ENCODE data around the gene AP5B1. TPM values are rescaled to one million over a fixed set of nuclear protein-coding genes. Genes with fewer than 3 reads are reported as not detected.

Gene AP5B1
- total RNA-seq = 19.0 and 21.0 TPM in 2 replicates
- long read RNA-seq, partial matches to known transcripts = 0 of 2 reads
- long read RNA-seq, other reads (novel, unspliced or antisense) = 2 of 2 reads

- H3K4me1 Mint-ChIP-seq (ENCODE audit: unreplicated experiment) = peaks cover 11% of the 10 kb centered on the region
- peaks cover 9% of the 10 kb centered on the region for H3K36me3 Mint-ChIP-seq (ENCODE audit: unreplicated experiment)
- H3K27ac Mint-ChIP-seq (ENCODE audit: unreplicated experiment) = peak within 1 kb of the TSS; percentile 84
- H3K27me3 Mint-ChIP-seq (ENCODE audit: unreplicated experiment) = peaks cover 17% of the 10 kb centered on the region
- DNase-seq (ENCODE audit: extremely low spot score, unreplicated experiment) = no peak
- H3K9me3 Mint-ChIP-seq (ENCODE audit: unreplicated experiment) = no peaks in the 10 kb centered on the region
- TF ChIP-seq CTCF (IDR thresholded peaks at IDR 0.05) = no peak
- peak within 1 kb of the TSS; percentile 87 for H3K4me3 Mint-ChIP-seq (ENCODE audit: unreplicated experiment)
These were observed at the start of gene AP5B1 for GRCh38 chr11:65780770-65781151. Gene AP5B1, minus strand, starts transcription at chr11:65780976. Its CDS starts 385 bp downstream, at chr11:65780591.

- Mint-ChIP-seq H3K27ac (ENCODE audit: unreplicated experiment) (no peak overlapping the region), H3K4me1 (ENCODE audit: unreplicated experiment) (peaks cover 5% of the 10 kb centered on the region), H3K4me3 (ENCODE audit: unreplicated experiment) (no peak overlapping the region), H3K27me3 (ENCODE audit: unreplicated experiment) (peaks cover 22% of the 10 kb centered on the region), H3K9me3 (ENCODE audit: unreplicated experiment) (no peaks in the 10 kb centered on the region), H3K36me3 (ENCODE audit: unreplicated experiment) (no peaks in the 10 kb centered on the region)
- no peak for DNase-seq (ENCODE audit: extremely low spot score, unreplicated experiment)
- TF ChIP-seq CTCF (IDR thresholded peaks at IDR 0.05) = no peak
These were observed 48.7 kb upstream of the AP5B1 start for GRCh38 chr11:65829459-65829858.

- Mint-ChIP-seq H3K9me3 (ENCODE audit: unreplicated experiment) (no peaks in the 10 kb centered on the region), H3K36me3 (ENCODE audit: unreplicated experiment) (no peaks in the 10 kb centered on the region), H3K27me3 (ENCODE audit: unreplicated experiment) (peaks cover 14% of the 10 kb centered on the region), H3K4me1 (ENCODE audit: unreplicated experiment) (no peaks in the 10 kb centered on the region), H3K27ac (ENCODE audit: unreplicated experiment) (no peak overlapping the region), H3K4me3 (ENCODE audit: unreplicated experiment) (no peak overlapping the region)
- no peak for DNase-seq (ENCODE audit: extremely low spot score, unreplicated experiment)
- TF ChIP-seq CTCF (IDR thresholded peaks at IDR 0.05) = no peak
These were observed 46.4 kb upstream of the AP5B1 start for GRCh38 chr11:65826984-65827735.

- Mint-ChIP-seq H3K27ac (ENCODE audit: unreplicated experiment) (no peak overlapping the region), H3K36me3 (ENCODE audit: unreplicated experiment) (no peaks in the 10 kb centered on the region), H3K4me3 (ENCODE audit: unreplicated experiment) (no peak overlapping the region), H3K4me1 (ENCODE audit: unreplicated experiment) (no peaks in the 10 kb centered on the region), H3K9me3 (ENCODE audit: unreplicated experiment) (no peaks in the 10 kb centered on the region), H3K27me3 (ENCODE audit: unreplicated experiment) (no peaks in the 10 kb centered on the region)
- TF ChIP-seq CTCF (IDR thresholded peaks at IDR 0.05) = no peak
- no peak for DNase-seq (ENCODE audit: extremely low spot score, unreplicated experiment)
These were observed 42.2 kb upstream of the AP5B1 start for GRCh38 chr11:65822776-65823528.

- Mint-ChIP-seq H3K4me3 (ENCODE audit: unreplicated experiment) (no peak overlapping the region), H3K27me3 (ENCODE audit: unreplicated experiment) (no peaks in the 10 kb centered on the region), H3K27ac (ENCODE audit: unreplicated experiment) (no peak overlapping the region), H3K4me1 (ENCODE audit: unreplicated experiment) (peaks cover 10% of the 10 kb centered on the region), H3K36me3 (ENCODE audit: unreplicated experiment) (no peaks in the 10 kb centered on the region), H3K9me3 (ENCODE audit: unreplicated experiment) (no peaks in the 10 kb centered on the region)
- no peak for TF ChIP-seq CTCF (IDR thresholded peaks at IDR 0.05)
- no peak for DNase-seq (ENCODE audit: extremely low spot score, unreplicated experiment)
These were observed 40.3 kb upstream of the AP5B1 start for GRCh38 chr11:65821107-65821506.
